BLaER1 treated with 17β-estradiol and CSF1 and Interleukin-3, amounts not matched to agents 10 nM and 100 nM (cell line): Measurements from ENCODE around the gene PLPPR3.

ENCODE experiments used
- H3K27ac ChIP-seq, 11 experiments: shearing (Covaris generic); formaldehyde crosslinking; 2 replicates each; pipeline ENCODE4 v1.8.1; 2022
- H3K27me3 ChIP-seq, 11 experiments: shearing (Covaris generic); formaldehyde crosslinking; 2 replicates each; pipeline ENCODE4 v1.8.1; 2022
- H3K36me3 ChIP-seq, 11 experiments: shearing (Covaris generic); formaldehyde crosslinking; 2 replicates each; pipeline ENCODE4 v1.8.1; 2022
- H3K4me1 ChIP-seq, 10 experiments: shearing (Covaris generic); formaldehyde crosslinking; 2 replicates each; pipeline ENCODE4 v1.8.1; 2022
- H3K4me2 ChIP-seq, 11 experiments: shearing (Covaris generic); formaldehyde crosslinking; 2 replicates each; pipeline ENCODE4 v1.8.1; 2022
- H3K4me3 ChIP-seq, 10 experiments: shearing (Covaris generic); formaldehyde crosslinking; 2 replicates each; pipeline ENCODE4 v1.8.1; 2022
- H3K9ac ChIP-seq, 11 experiments: shearing (Covaris generic); formaldehyde crosslinking; 2 replicates each; pipeline ENCODE4 v1.8.1; 2022
- H3K9me3 ChIP-seq, 11 experiments: shearing (Covaris generic); formaldehyde crosslinking; replicated peaks in 1 of 11; 2 replicates each; pipeline ENCODE4 v1.8.1; 2022
- H4K20me1 ChIP-seq, 11 experiments: shearing (Covaris generic); formaldehyde crosslinking; 2 replicates each; pipeline ENCODE4 v1.8.1; 2022
- Cebpa-rat ChIP-seq, 11 experiments: shearing (Covaris generic); IDR thresholded peaks; 2 replicates each; pipeline ENCODE4 v1.8.1; 2022

The PLPPR3 gene, protein sequence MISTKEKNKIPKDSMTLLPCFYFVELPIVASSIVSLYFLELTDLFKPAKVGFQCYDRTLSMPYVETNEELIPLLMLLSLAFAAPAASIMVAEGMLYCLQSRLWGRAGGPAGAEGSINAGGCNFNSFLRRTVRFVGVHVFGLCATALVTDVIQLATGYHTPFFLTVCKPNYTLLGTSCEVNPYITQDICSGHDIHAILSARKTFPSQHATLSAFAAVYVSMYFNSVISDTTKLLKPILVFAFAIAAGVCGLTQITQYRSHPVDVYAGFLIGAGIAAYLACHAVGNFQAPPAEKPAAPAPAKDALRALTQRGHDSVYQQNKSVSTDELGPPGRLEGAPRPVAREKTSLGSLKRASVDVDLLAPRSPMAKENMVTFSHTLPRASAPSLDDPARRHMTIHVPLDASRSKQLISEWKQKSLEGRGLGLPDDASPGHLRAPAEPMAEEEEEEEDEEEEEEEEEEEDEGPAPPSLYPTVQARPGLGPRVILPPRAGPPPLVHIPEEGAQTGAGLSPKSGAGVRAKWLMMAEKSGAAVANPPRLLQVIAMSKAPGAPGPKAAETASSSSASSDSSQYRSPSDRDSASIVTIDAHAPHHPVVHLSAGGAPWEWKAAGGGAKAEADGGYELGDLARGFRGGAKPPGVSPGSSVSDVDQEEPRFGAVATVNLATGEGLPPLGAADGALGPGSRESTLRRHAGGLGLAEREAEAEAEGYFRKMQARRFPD

DNA sequence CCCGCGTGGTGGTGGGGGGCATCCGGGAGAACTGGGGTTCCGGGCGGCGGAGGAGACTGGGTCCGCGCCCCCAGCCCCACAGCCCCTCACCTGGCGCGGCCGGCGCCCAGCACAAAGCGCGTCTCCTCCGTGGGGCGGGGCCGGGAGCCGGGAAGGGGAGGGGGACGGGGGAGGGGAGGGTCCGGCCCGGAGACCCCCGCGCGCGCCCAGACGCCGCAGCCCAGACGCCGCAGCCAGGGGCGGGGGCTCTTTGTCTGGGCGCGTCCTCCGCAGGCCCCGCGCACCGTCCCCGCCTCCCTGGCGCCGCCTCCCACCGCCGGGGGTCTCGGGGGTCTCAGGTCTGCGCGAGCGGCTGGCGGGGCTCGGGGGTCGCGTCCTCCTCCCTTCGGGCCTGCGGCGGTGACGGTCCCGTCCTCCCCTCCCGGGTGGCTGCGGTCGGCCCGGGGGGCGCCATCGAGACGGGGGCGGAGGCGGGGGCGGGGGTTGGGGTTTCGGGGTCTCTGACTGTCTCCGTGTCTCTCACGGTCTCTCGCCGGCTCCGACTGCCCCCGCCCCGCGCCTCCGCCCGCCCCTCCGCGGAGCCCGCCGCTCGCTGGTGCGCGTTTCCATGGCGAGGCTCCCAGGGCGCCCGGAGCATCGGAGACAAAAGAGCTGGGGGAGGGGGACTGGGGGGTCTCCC lies at the start of gene PLPPR3:
TSS of gene PLPPR3 (minus strand) at position 131 of the 679 bp plus-strand sequence. CDS start 396 bp downstream, outside the sequence.
- Histone ChIP-seq H3K9ac (no peak within 1 kb of the TSS), H3K4me3 (no peak within 1 kb of the TSS), H3K4me1 (peaks cover 13 to 38% (median 21%) of the 10 kb centered on the region in 10 experiments), H3K9me3 (no peaks in the 10 kb centered on the region), H3K27me3 (peaks cover 39 to 75% (median 67%) of the 10 kb centered on the region in 11 experiments), H4K20me1 (peaks cover 0 to 10% (median 0%) of the 10 kb centered on the region in 11 experiments; a peak in 5 of 22 replicates), H3K36me3 (no peaks in the 10 kb centered on the region), H3K4me2 (peak within 1 kb of the TSS in 3 of 11 experiments; percentile 17 to 88 (median 85); a peak in 2 of 22 replicates), H3K27ac (no peak within 1 kb of the TSS)
- no peak for TF ChIP-seq Cebpa-rat (IDR thresholded peaks at IDR 0.05)

GRCh38 chr19:870963-871401 lies 49.2 kb upstream of the PLPPR3 start:
- Histone ChIP-seq H3K36me3 (peaks cover 50 to 69% (median 59%) of the 10 kb centered on the region in 11 experiments), H3K4me1 (peaks cover 20 to 47% (median 45%) of the 10 kb centered on the region in 10 experiments), H3K9ac (no peak overlapping the region), H4K20me1 (peaks cover 0 to 50% (median 19%) of the 10 kb centered on the region in 11 experiments; a peak in 15 of 22 replicates), H3K4me3 (no peak overlapping the region), H3K27me3 (no peaks in the 10 kb centered on the region), H3K4me2 (no peak overlapping the region), H3K27ac (peak overlapping the region in 1 of 11 experiments; percentile 10; a peak in 1 of 22 replicates), H3K9me3 (no peaks in the 10 kb centered on the region)
- no peak for TF ChIP-seq Cebpa-rat (IDR thresholded peaks at IDR 0.05)

- H3K4me1 ChIP-seq, result peaks cover 20 to 47% (median 45%) of the 10 kb centered on the region in 10 experiments
- H3K36me3 ChIP-seq, result peaks cover 44 to 67% (median 53%) of the 10 kb centered on the region in 11 experiments
- H3K27me3 ChIP-seq, result no peaks in the 10 kb centered on the region
- no peak for TF ChIP-seq Cebpa-rat (IDR thresholded peaks at IDR 0.05)
- H3K9ac ChIP-seq, result no peak overlapping the region
- peaks cover 0 to 50% (median 19%) of the 10 kb centered on the region in 11 experiments; a peak in 15 of 22 replicates for H4K20me1 ChIP-seq
- H3K27ac ChIP-seq, result no peak overlapping the region
- H3K4me2 ChIP-seq, result no peak overlapping the region
- no peak overlapping the region for H3K4me3 ChIP-seq
- no peaks in the 10 kb centered on the region for H3K9me3 ChIP-seq
Observed at GRCh38 chr19:870314-870713, 48.6 kb upstream of the PLPPR3 start.

- Histone ChIP-seq H3K27ac (peak overlapping the region in 4 of 11 experiments; percentile 10 to 44 (median 30); a peak in 6 of 22 replicates), H3K4me1 (peaks cover 20 to 50% (median 46%) of the 10 kb centered on the region in 10 experiments), H3K9me3 (no peaks in the 10 kb centered on the region), H3K27me3 (no peaks in the 10 kb centered on the region), H3K4me3 (no peak overlapping the region), H4K20me1 (peaks cover 0 to 52% (median 18%) of the 10 kb centered on the region in 11 experiments; a peak in 15 of 22 replicates), H3K4me2 (peak overlapping the region in 7 of 11 experiments; percentile 32 to 78 (median 67); a peak in 12 of 22 replicates), H3K9ac (peak overlapping the region in 4 of 11 experiments; percentile 9 to 46 (median 28); a peak in 6 of 22 replicates), H3K36me3 (peaks cover 36 to 60% (median 46%) of the 10 kb centered on the region in 11 experiments)
- TF ChIP-seq Cebpa-rat (IDR thresholded peaks at IDR 0.05), result no peak
Observed at GRCh38 chr19:869245-870177, 47.8 kb upstream of the PLPPR3 start.

DNA sequence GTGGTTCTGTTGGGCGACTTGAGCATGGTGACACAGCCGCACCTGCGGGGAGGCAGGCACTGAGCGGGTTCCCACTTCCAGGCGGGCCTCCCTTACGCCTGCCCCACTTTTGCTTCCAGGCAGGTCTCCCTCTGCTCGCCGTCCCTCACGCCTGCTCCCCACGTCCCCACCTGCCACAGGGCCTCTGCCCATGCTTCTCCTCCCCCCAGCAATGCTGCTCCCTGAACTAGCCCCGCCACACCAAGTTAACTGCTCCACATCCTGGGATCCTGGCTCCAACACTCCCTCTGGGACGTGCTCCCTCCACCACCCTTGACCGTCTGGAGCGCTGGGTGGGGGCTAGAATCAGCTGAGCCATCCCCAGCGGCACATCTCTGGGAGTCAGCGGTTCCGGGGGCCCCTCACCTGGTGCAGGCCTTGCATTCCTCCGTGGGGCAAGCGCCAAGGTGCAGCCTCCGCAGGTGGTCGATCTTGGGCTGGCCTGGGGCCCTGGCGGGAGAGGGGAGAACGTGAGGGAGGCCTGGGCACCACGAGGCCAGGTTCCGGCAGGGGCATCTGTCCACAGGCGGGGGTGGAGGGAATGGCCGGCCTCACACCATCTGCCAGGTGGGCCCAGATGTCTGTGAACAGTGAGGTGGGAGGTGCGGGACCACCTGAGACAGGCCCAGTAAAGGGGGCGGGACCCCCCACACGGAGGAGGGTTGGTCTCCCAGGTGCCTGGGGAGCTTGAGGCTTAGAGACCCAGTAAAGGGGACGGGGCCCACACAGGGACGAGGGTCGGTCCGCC lies 46.9 kb upstream of the PLPPR3 start:
- 0 out of 22 replicates have a peak, but pooled peaks cover 0 to under 1% (median 0%) of the 10 kb centered on the region in 11 experiments for H3K27me3 ChIP-seq
- H3K9me3 ChIP-seq, result no peaks in the 10 kb centered on the region
- H4K20me1 ChIP-seq, result peaks cover 0 to 54% (median 13%) of the 10 kb centered on the region in 11 experiments; a peak in 15 of 22 replicates
- no peak for TF ChIP-seq Cebpa-rat (IDR thresholded peaks at IDR 0.05)
- peaks cover 24 to 53% (median 49%) of the 10 kb centered on the region in 10 experiments for H3K4me1 ChIP-seq
- peak overlapping the region in 9 of 11 experiments; percentile 20 to 71 (median 51); a peak in 11 of 22 replicates for H3K9ac ChIP-seq
- H3K36me3 ChIP-seq, result peaks cover 32 to 53% (median 40%) of the 10 kb centered on the region in 11 experiments
- no peak overlapping the region for H3K4me3 ChIP-seq
- peak overlapping the region in 5 of 11 experiments; percentile 10 to 50 (median 44); a peak in 7 of 22 replicates for H3K27ac ChIP-seq
- H3K4me2 ChIP-seq, result peak overlapping the region; percentile 32 to 81 (median 69); a peak in 19 of 22 replicates

DNA sequence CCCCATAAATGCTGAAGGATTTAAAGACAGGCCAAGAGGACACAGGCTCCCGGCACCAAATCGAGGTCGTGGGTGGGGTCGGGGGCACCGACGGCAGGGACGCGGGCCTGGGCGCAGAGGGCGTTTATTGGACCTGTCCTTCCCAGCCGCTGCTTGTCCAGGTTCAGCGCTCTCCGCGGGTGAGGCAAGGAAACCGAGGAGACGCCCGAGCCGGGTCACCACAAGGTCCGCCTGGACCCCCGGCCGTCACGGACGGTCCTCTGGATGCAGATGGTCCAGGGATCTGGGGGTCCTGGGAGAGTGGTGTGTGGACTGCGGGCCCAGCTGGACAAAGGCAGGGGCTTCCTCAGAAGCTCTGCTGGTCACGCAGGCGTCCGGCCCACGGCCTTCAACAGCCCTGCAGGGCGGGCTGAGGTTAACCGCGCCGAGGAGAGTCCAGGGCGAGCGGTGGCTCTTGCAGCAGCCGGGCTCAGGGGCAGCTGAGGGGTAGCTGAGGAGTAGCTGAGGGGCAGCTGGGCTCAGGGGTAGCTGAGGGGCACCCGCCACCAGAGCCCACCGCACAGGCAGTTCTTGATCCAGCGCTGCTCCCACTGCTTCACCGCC lies 46.2 kb upstream of the PLPPR3 start:
- H4K20me1 ChIP-seq, result peaks cover 0 to 51% (median 13%) of the 10 kb centered on the region in 11 experiments; a peak in 11 of 22 replicates
- H3K36me3 ChIP-seq, result peaks cover 31 to 49% (median 37%) of the 10 kb centered on the region in 11 experiments
- H3K4me3 ChIP-seq, result no peak overlapping the region
- H3K27me3 ChIP-seq, result peaks cover 0 to 7% (median 5%) of the 10 kb centered on the region in 11 experiments; a peak in 18 of 22 replicates
- peaks cover 31 to 56% (median 52%) of the 10 kb centered on the region in 10 experiments for H3K4me1 ChIP-seq
- peak overlapping the region in 4 of 11 experiments; percentile 19 to 50 (median 31); a peak in 5 of 22 replicates for H3K27ac ChIP-seq
- peak overlapping the region in 9 of 11 experiments; percentile 31 to 71 (median 53); a peak in 15 of 22 replicates for H3K9ac ChIP-seq
- H3K4me2 ChIP-seq, result peak overlapping the region in 9 of 11 experiments; percentile 60 to 81 (median 71); a peak in 18 of 22 replicates
- no peaks in the 10 kb centered on the region for H3K9me3 ChIP-seq
- no peak for TF ChIP-seq Cebpa-rat (IDR thresholded peaks at IDR 0.05)
